Common myeloid progenitor, CD34-positive (primary cell): Measurements from ENCODE around the gene CACUL1.

Experiments
- CTCF ChIA-PET: fragments of 350-600 bp; sonication (Branson Sonifier 250); formaldehyde crosslinking; loops from one replicate; lab custom pipeline; 2021; ENCODE audit warnings: antibody characterized with exemption; lab: Charles Lee
- POLR2A ChIA-PET: fragments of 350-600 bp; sonication (Branson Sonifier 250); formaldehyde crosslinking; loops from one replicate; lab custom pipeline; 2021; ENCODE audit warnings: antibody characterized with exemption; lab: Charles Lee
- DNase-seq, 3 donors: peaks; one replicate each; pipeline versions ENCODE4 v3.0.0 to v3.0.0-alpha.2; 2013
- H3K27ac ChIP-seq, 2 experiments: 1 replicate in 1 of 2; 2 replicates in 1 of 2; pipeline ENCODE4 v1.7.0; 2013; ENCODE audit warnings: inconsistent platforms in 2 of 2, low read length in 2 of 2, mild to moderate bottlenecking in 2 of 2, low read depth in 1 of 2, moderate library complexity in 1 of 2; ENCODE audit not compliant: severe bottlenecking in 2 of 2, insufficient read depth in 1 of 2, poor library complexity in 1 of 2
- H3K27me3 ChIP-seq, 5 experiments: replicated peaks in 2 of 5; 1 replicate in 3 of 5; 2 replicates in 2 of 5; pipeline versions ENCODE4 v1.6.1 to v1.7.0; 2013; ENCODE audit warnings: low read length in 4 of 5, mild to moderate bottlenecking in 2 of 5, moderate library complexity in 2 of 5, inconsistent platforms in 1 of 5; ENCODE audit not compliant: insufficient read depth in 5 of 5, control insufficient read depth in 4 of 5
- H3K36me3 ChIP-seq, 4 experiments: 1 replicate in 2 of 4; 2 replicates in 2 of 4; pipeline versions ENCODE4 v1.6.1 to v1.7.0; 2013; ENCODE audit warnings: low read length in 3 of 4, control low read depth in 1 of 4, mild to moderate bottlenecking in 1 of 4; ENCODE audit not compliant: control insufficient read depth in 4 of 4, insufficient read depth in 4 of 4
- H3K4me1 ChIP-seq, 4 experiments: 1 replicate in 3 of 4; 2 replicates in 1 of 4; pipeline versions ENCODE4 v1.6.1 to v1.7.1; 2013; ENCODE audit warnings: low read length in 3 of 4, mild to moderate bottlenecking in 3 of 4, control low read depth in 1 of 4, inconsistent platforms in 1 of 4, moderate library complexity in 1 of 4; ENCODE audit not compliant: control insufficient read depth in 4 of 4, insufficient read depth in 4 of 4; ENCODE audit errors: control extremely low read depth in 1 of 4
- H3K4me3 ChIP-seq, 7 experiments: 1 replicate in 4 of 7; 2 replicates in 3 of 7; pipeline versions ENCODE4 v1.5.1 to v1.7.0; 2013; ENCODE audit warnings: mild to moderate bottlenecking in 7 of 7, low read length in 6 of 7, moderate library complexity in 6 of 7, inconsistent platforms in 2 of 7, low read depth in 2 of 7, control low read depth in 1 of 7; ENCODE audit not compliant: insufficient read depth in 4 of 7, control insufficient read depth in 1 of 7; ENCODE audit errors: extremely low read depth in 1 of 7
- H3K9me3 ChIP-seq, 5 experiments: 1 replicate in 4 of 5; 2 replicates in 1 of 5; pipeline versions ENCODE4 v1.6.1 to v1.7.1; 2013; ENCODE audit warnings: low read length in 4 of 5, mild to moderate bottlenecking in 2 of 5, inconsistent platforms in 1 of 5, low read depth in 1 of 5, moderate library complexity in 1 of 5; ENCODE audit not compliant: control insufficient read depth in 4 of 5, insufficient read depth in 2 of 5; ENCODE audit errors: control extremely low read depth in 1 of 5
- WGBS: methylation state at CpG from one replicate; pipeline ENCODE4 v1.1.5; 2013; ENCODE audit not compliant: insufficient coverage; 5-methylcytosine and 5-hydroxymethylcytosine counted together

The CACUL1 gene

DNA sequence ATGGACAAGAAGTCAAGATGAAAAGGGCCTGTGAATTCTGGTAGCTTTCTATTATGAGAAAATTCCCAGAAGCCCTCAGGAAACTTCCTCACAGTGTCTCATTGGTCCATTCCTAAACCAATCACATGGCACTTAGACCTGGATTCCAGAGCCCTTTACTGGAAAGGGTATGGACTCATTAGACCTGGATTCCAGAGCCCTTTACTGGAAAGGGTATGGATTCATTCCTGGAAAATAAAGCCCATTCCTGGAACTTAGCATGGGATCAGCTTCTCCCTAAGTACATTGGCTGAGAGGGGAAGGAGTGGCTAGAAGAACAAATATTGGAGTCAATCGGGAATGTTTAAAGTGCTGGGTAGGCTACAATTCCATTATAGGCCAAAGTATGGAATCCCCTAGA is 3.7 kb upstream of the CACUL1 start:
- no CpG with 5 or more reads among the region's 1 CpG for WGBS
- CTCF ChIA-PET = interaction anchor here (0.6 kb wide), 1 partner anchor 11 kb away, joined by 3 read pairs; no protein-coding TSS in a partner anchor
- no peak overlapping the region for H3K27ac ChIP-seq

DNA sequence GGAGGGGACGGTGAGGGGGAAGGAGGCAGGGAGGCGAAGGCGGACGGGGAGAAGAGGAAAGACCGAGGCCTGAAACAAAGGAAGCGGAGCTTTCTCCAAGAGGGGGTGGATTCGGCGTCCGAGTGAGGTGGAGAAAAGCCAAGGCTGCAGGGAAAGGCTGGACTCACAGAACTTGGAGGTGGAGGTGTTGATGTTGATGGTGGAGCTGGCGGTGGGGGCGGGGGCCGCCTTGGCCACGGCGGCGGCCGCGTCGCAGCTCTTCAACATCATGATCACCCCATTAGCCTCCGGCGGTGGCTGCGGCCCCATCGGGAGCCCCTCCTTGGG is 578 bp downstream of the CACUL1 start:
- WGBS = 0% methylated on average over 13 of the region's 22 CpGs
- Histone ChIP-seq H3K4me1 (peaks cover 20 to 28% (median 23%) of the 10 kb centered on the region in 4 experiments), H3K9me3 (no peaks in the 10 kb centered on the region), H3K36me3 (peaks cover 0 to 4% (median 1%) of the 10 kb centered on the region in 4 experiments), H3K27ac (peak overlapping the region; percentile 79 to 88), H3K4me3 (peak overlapping the region; percentile 85 to 100 (median 94)), H3K27me3 (peaks cover 0 to 5% (median 0%) of the 10 kb centered on the region in 5 experiments)
- ChIA-PET CTCF (interaction anchor here (0.6 to 4.3 kb wide), 4 partner anchors 20 to 74 kb away, joined by 3 to 45 read pairs (median 4); no protein-coding TSS in a partner anchor), POLR2A (interaction anchor here (0.7 to 1.5 kb wide), 4 partner anchors 8 to 34 kb away, joined by 3 to 5 read pairs (median 4); no protein-coding TSS in a partner anchor)
- DNase-seq = peak in 2 of 3 donors; percentile 29 to 59

More for the DNA sequence above, 3.7 kb upstream of the CACUL1 start:
- Histone ChIP-seq H3K4me3 (no peak overlapping the region), H3K27me3 (peaks cover 0 to 5% (median 0%) of the 10 kb centered on the region in 5 experiments), H3K4me1 (peaks cover 4 to 15% (median 11%) of the 10 kb centered on the region in 4 experiments), H3K9me3 (no peaks in the 10 kb centered on the region), H3K36me3 (no peaks in the 10 kb centered on the region)
- no peak for DNase-seq
- POLR2A ChIA-PET = no interaction called here

DNA sequence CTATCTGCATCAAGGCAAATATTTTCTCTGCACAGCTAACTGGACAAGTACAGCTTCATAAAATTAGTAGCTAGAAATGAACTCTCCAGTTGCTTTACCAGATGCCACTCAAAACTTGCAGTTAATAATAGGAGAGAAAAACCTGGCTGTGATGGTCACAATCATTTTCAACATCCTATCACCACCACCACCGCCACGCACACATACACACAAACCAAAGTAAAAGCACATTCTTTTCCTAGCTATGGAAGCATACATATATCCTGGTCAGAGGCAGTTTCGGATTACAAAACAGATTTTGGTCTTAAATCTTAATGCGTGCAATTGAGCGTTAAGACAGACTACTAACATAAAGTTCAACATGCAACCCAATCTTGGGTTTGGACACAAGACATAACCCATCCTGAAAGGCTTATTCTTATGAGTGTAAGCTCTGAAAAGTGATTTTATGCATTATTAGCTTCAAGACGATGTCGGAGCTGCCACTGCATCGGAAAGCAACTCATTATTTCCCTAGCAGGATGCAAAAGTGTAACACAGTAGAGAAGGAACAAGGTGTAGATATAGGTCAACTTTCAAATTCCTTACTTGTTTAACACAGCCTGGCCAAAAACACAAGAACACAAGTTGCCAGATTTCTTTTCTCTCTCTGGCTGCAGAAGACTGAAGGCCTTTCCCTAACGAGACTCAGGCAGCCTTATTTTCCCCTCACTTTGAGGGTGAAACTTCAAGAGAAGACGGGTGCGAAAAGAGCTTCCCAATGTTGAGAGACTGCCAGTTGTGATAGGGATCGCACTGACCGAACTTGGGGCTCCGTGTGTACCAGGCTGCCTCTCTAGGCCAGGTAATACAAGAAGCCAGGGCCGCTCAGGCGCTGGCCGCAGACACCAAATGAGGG is 1.2 kb downstream of the CACUL1 start:
- Histone ChIP-seq H3K27ac (peak overlapping the region; percentile 79 to 88), H3K4me3 (peak overlapping the region; percentile 85 to 100 (median 94)), H3K9me3 (no peaks in the 10 kb centered on the region), H3K27me3 (peaks cover 0 to 5% (median 0%) of the 10 kb centered on the region in 5 experiments), H3K36me3 (peaks cover 0 to 4% (median 2%) of the 10 kb centered on the region in 4 experiments), H3K4me1 (peaks cover 20 to 28% (median 23%) of the 10 kb centered on the region in 4 experiments)
- 4% methylated on average over 14 of the region's 17 CpGs for WGBS
- ChIA-PET POLR2A (interaction anchor here (0.7 to 0.8 kb wide), 2 partner anchors 15 to 34 kb away, joined by 3 read pairs; no protein-coding TSS in a partner anchor), CTCF (interaction anchor here (0.6 to 4.3 kb wide), 5 partner anchors 19 to 77 kb away, joined by 3 to 45 read pairs (median 3); no protein-coding TSS in a partner anchor)
- DNase-seq = peak in 1 of 3 donors; percentile 11

DNA sequence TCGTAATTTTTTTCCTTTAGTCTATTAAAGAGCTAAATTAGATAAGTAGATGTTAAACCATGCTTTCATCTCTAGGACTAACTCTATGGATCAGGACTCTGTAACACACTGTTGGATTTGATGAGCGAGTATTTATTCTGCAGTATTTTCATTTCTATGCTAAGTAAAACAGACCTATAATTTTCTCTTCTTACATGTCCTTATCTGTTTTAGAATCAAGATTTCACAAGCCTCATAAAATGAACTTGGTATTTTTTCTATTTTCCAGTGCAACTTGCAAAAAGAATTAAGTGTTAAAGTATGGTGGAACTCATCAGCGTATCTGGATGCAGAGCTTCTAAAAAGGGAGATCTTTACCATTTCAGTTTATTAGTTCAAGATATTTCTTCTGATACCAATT is 2.4 kb downstream of the CACUL1 start:
- Histone ChIP-seq H3K36me3 (peaks cover 4 to 7% (median 6%) of the 10 kb centered on the region in 4 experiments), H3K27ac (no peak overlapping the region), H3K4me3 (peak overlapping the region in 4 of 7 experiments; percentile 87 to 96 (median 92)), H3K9me3 (no peaks in the 10 kb centered on the region), H3K27me3 (peaks cover 0 to 5% (median 0%) of the 10 kb centered on the region in 5 experiments), H3K4me1 (peaks cover 20 to 28% (median 23%) of the 10 kb centered on the region in 4 experiments)
- CTCF ChIA-PET = interaction anchor here (4.3 kb wide), 1 partner anchor 18 kb away, joined by 45 read pairs; no protein-coding TSS in a partner anchor
- POLR2A ChIA-PET = interaction anchor here (0.6 kb wide), 1 partner anchor 1813 kb away, joined by 3 read pairs; no protein-coding TSS in a partner anchor
- DNase-seq = no peak
- no CpG with 5 or more reads among the region's 3 CpGs for WGBS

DNA sequence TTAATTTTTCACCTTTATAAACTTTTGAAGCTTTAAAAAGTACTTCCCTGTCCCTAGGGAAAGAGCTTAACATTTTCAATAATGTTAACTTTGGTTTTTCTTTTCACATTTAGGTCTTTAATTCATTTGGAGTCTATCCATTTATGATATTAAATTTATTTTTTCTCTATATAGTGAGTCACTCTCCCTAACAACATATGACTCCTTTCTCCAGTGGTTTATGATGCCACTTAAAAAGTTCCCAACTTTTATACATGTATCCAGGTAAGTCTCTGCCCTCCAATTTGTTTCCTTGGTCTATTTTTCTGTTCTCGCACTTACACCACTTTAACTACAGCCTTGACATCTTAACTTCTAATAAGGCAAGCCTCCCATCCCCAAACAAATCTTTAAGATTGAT is 3.5 kb downstream of the CACUL1 start:
- CTCF ChIA-PET = interaction anchor here (1.5 to 1.8 kb wide), 2 partner anchors 10 to 16 kb away, joined by 8 to 9 read pairs; no protein-coding TSS in a partner anchor
- POLR2A ChIA-PET = interaction anchor here (0.6 kb wide), 1 partner anchor 18 kb away, joined by 3 read pairs; no protein-coding TSS in a partner anchor
- WGBS = 100% methylated on average over 1 of the region's 1 CpG
- H3K4me3 ChIP-seq = no peak overlapping the region
- peaks cover 4 to 7% (median 6%) of the 10 kb centered on the region in 4 experiments for H3K36me3 ChIP-seq
- peaks cover 0 to 5% (median 0%) of the 10 kb centered on the region in 5 experiments for H3K27me3 ChIP-seq
- H3K4me1 ChIP-seq = peaks cover 20 to 28% (median 23%) of the 10 kb centered on the region in 4 experiments
- no peak overlapping the region for H3K27ac ChIP-seq
- DNase-seq = no peak
- no peaks in the 10 kb centered on the region for H3K9me3 ChIP-seq

DNA sequence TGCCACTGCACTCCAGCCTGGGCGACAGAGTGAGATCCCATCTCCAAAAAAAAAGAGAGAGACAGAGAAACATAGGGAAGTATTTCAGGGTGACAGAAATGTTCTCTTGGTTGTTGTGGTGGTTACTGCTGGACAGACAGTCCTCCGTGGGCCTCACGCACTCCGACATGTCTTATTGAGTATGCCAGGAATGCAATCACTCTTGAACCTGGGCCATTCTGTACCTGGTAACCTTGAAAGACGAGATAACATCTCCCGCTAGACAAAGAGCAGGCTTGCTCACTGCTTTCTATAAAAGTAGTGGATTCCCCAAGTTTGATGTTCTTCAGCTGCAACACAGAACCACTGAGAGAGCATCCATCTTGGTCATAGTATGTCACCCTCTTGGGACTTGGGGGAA is 6.7 kb downstream of the CACUL1 start:
- ChIA-PET CTCF (no interaction called here), POLR2A (no interaction called here)
- WGBS = 100% methylated on average over 5 of the region's 6 CpGs
- Histone ChIP-seq H3K9me3 (no peaks in the 10 kb centered on the region), H3K27ac (no peak overlapping the region), H3K4me1 (peaks cover 3 to 12% (median 11%) of the 10 kb centered on the region in 4 experiments), H3K4me3 (no peak overlapping the region), H3K27me3 (no peaks in the 10 kb centered on the region), H3K36me3 (peaks cover 6 to 11% (median 8%) of the 10 kb centered on the region in 4 experiments)
- DNase-seq = no peak
